Upper lobe of left lung (tissue), 4 donors: Measurements from ENCODE around the gene ARHGAP21.

ENCODE experiments used
- CTCF ChIP-seq, 6 experiments: fragments of 450-650 bp in 4 of 6; fragments of 200-600 bp in 2 of 6; sonication (generic) in 2 of 6; IDR thresholded peaks; one replicate each; pipeline ENCODE4 v1.5.1; 2016 to 2019; ENCODE audit warnings: antibody characterized with exemption in 6 of 6
- EP300 ChIP-seq, 4 donors: sonication (generic); formaldehyde crosslinking; IDR thresholded peaks; one replicate each; pipeline ENCODE4 v1.5.1; 2017; ENCODE audit warnings: antibody characterized with exemption in 4 of 4, control low read depth in 2 of 4
- POLR2A ChIP-seq, 4 donors: fragments of 450-650 bp; IDR thresholded peaks; one replicate each; pipeline ENCODE4 v1.5.1; 2016 to 2017; ENCODE audit warnings: antibody characterized with exemption in 4 of 4, mild to moderate bottlenecking in 2 of 4
- POLR2AphosphoS5 ChIP-seq, 2 donors: sonication (generic); formaldehyde crosslinking; IDR thresholded peaks; one replicate each; pipeline ENCODE4 v1.5.1; 2017; ENCODE audit warnings: antibody characterized with exemption in 2 of 2

- no peak for TF ChIP-seq CTCF (IDR thresholded peaks at IDR 0.05)
- TF ChIP-seq POLR2A (IDR thresholded peaks at IDR 0.05) = no peak
- TF ChIP-seq POLR2AphosphoS5 (IDR thresholded peaks at IDR 0.05) = no peak
- TF ChIP-seq EP300 (IDR thresholded peaks at IDR 0.05) = no peak
These were observed 24.5 kb upstream of the ARHGAP21 start for GRCh38 chr10:24748214-24748613.
